ENCODE measurements around the gene RAD54L.

RAD54L gene

DNA sequence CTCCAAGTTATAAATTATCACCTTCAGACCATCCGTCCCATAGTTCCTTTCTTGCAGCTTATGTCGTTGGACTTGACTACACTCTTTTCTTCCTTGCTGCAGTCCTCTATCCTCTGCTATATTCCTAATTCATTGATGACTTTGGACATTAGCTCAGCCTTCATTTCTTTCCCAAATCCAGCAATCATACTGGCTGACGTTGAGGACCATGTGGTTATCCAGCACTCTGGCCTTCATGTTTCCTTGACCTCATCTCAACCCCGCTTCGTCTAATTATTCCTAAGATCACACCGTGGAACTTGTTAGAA is 27.4 kb downstream of the RAD54L start:
- no peaks in the 10 kb centered on the region for H3K4me1 ChIP-seq (ENCODE audit: control insufficient read depth, low read depth, low read length)
- no peaks in the 10 kb centered on the region for H3K27me3 ChIP-seq (ENCODE audit: control insufficient read depth, insufficient read depth, low read length)
- H3K9me3 ChIP-seq (ENCODE audit: control insufficient read depth, low read depth, low read length), result no peaks in the 10 kb centered on the region
- H3K4me3 ChIP-seq (ENCODE audit: low read length), result no peak overlapping the region
- H3K36me3 ChIP-seq (ENCODE audit: control insufficient read depth, low read depth, low read length), result peaks cover 94% of the 10 kb centered on the region
- H3K9ac ChIP-seq (ENCODE audit: low read length), result no peak overlapping the region
- H3K27ac ChIP-seq (ENCODE audit: low read length), result no peak overlapping the region

DNA sequence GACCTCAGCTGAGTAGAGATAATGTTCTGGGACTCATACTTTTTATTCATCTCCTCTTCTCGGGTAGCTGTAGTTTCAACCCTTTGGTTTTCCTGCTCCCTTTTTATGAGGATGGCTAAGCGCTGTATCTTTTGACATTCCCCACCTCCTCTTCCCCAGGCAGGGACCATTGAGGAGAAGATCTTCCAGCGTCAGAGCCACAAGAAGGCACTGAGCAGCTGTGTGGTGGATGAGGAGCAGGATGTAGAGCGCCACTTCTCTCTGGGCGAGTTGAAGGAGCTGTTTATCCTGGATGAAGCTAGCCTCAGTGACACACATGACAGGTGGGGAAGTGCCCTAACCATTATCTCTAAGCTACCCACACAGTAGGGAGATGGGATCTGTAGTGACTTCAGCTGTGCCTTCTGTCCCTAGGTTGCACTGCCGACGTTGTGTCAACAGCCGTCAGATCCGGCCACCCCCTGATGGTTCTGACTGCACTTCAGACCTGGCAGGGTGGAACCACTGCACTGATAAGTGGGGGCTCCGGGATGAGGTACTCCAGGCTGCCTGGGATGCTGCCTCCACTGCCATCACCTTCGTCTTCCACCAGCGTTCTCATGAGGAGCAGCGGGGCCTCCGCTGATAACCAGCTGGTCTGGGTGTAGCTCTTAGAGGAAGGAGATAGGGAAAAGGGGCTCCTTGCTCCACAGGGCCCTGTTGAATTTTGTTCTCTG is 30.3 kb downstream of the RAD54L start:
- no peak overlapping the region for H3K9ac ChIP-seq (ENCODE audit: low read length)
- H3K27me3 ChIP-seq (ENCODE audit: control insufficient read depth, insufficient read depth, low read length), result no peaks in the 10 kb centered on the region
- peaks cover 91% of the 10 kb centered on the region for H3K36me3 ChIP-seq (ENCODE audit: control insufficient read depth, low read depth, low read length)
- H3K4me3 ChIP-seq (ENCODE audit: low read length), result no peak overlapping the region
- no peaks in the 10 kb centered on the region for H3K4me1 ChIP-seq (ENCODE audit: control insufficient read depth, low read depth, low read length)
- no peaks in the 10 kb centered on the region for H3K9me3 ChIP-seq (ENCODE audit: control insufficient read depth, low read depth, low read length)
- H3K27ac ChIP-seq (ENCODE audit: low read length), result no peak overlapping the region

DNA sequence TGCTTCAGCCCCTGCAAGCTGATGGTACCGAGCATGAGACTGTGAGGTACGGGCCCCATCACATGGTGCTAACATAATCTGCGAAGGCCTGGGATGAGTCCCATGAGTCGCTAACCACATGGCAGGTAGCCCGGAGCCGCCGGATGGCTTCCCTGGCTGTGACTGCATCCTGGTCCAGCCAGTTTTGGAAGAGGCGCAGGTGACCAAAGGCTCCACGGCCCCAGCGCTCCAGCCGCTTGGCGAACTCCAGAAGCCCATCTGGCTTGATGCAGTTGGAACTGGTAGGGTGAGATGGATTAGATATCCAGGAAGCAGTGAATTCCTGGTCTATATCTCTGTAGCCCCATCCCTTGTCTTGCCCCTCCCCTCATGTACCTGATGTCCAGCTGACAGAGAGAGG is 31.2 kb downstream of the RAD54L start:
- H3K36me3 ChIP-seq (ENCODE audit: control insufficient read depth, low read depth, low read length), result peaks cover 81% of the 10 kb centered on the region
- H3K9me3 ChIP-seq (ENCODE audit: control insufficient read depth, low read depth, low read length), result no peaks in the 10 kb centered on the region
- H3K4me1 ChIP-seq (ENCODE audit: control insufficient read depth, low read depth, low read length), result no peaks in the 10 kb centered on the region
- H3K27me3 ChIP-seq (ENCODE audit: control insufficient read depth, insufficient read depth, low read length), result no peaks in the 10 kb centered on the region
- H3K4me3 ChIP-seq (ENCODE audit: low read length), result no peak overlapping the region
- no peak overlapping the region for H3K9ac ChIP-seq (ENCODE audit: low read length)
- H3K27ac ChIP-seq (ENCODE audit: low read length), result no peak overlapping the region

DNA sequence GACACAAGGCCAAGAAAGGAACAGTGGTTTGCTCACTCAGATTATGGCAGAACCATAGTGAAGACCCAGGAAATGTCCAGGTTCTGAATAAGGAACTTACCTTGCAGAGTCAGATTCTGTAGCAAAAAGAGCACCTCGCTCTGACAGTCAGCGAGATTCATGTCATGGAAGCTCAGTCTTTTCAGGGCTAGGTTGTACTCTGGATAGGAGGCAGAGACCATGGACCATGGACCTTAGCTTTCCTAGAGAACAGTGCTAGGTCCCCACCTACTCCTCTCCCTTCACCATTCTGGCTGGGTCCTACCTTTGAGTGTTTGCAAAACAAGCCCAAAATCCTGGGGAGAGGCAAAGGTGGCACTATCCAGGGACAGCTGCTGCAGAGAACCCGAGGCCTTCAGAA is 32.5 kb downstream of the RAD54L start:
- peaks cover 79% of the 10 kb centered on the region for H3K36me3 ChIP-seq (ENCODE audit: control insufficient read depth, low read depth, low read length)
- H3K27me3 ChIP-seq (ENCODE audit: control insufficient read depth, insufficient read depth, low read length), result no peaks in the 10 kb centered on the region
- H3K9ac ChIP-seq (ENCODE audit: low read length), result no peak overlapping the region
- H3K9me3 ChIP-seq (ENCODE audit: control insufficient read depth, low read depth, low read length), result no peaks in the 10 kb centered on the region
- H3K4me3 ChIP-seq (ENCODE audit: low read length), result no peak overlapping the region
- no peaks in the 10 kb centered on the region for H3K4me1 ChIP-seq (ENCODE audit: control insufficient read depth, low read depth, low read length)
- no peak overlapping the region for H3K27ac ChIP-seq (ENCODE audit: low read length)

DNA sequence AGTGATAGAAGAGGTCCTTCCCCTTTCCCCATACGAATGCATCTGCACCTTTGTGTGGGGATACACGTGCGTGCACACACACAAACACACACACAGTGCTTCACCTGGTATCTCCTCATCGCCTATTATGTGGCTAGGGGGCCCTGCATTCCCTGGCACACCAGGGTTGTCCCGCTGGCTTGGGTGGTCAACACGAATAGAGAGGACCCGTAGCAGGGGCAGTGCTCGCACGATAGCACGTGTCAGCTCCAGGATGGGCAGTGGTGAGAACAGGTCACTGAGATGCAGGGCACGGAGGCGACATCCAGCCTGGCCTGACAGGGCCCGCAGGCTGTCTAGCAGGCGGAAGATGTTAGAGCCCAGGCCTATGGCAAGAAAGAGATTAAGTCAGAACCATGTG is 33.5 kb downstream of the RAD54L start:
- no peak overlapping the region for H3K27ac ChIP-seq (ENCODE audit: low read length)
- H3K36me3 ChIP-seq (ENCODE audit: control insufficient read depth, low read depth, low read length), result peaks cover 73% of the 10 kb centered on the region
- H3K4me1 ChIP-seq (ENCODE audit: control insufficient read depth, low read depth, low read length), result no peaks in the 10 kb centered on the region
- H3K4me3 ChIP-seq (ENCODE audit: low read length), result no peak overlapping the region
- H3K9ac ChIP-seq (ENCODE audit: low read length), result no peak overlapping the region
- H3K9me3 ChIP-seq (ENCODE audit: control insufficient read depth, low read depth, low read length), result no peaks in the 10 kb centered on the region
- no peaks in the 10 kb centered on the region for H3K27me3 ChIP-seq (ENCODE audit: control insufficient read depth, insufficient read depth, low read length)

DNA sequence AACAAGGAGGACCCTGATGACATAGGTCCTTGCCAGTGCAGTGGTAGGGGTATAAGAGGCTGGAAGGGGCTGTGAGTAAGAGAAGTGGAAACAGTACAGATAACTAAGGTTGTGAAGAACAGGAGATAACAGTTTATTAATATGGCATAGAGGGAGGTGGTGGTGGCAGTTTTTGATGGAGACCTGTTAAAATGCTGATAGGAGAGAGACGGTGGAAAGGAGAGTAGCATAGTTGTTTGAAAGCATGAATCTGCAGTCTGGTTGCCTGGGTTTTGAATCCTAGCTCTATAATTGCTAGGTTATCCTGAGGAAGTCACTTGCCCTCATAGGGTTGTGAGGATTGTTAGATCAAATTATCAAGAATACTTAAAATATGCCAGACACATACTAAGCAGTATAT is 36.5 kb downstream of the RAD54L start:
- Histone ChIP-seq H3K9ac (ENCODE audit: low read length) (no peak overlapping the region), H3K4me3 (ENCODE audit: low read length) (no peak overlapping the region), H3K36me3 (ENCODE audit: control insufficient read depth, low read depth, low read length) (peaks cover 46% of the 10 kb centered on the region), H3K27ac (ENCODE audit: low read length) (no peak overlapping the region), H3K4me1 (ENCODE audit: control insufficient read depth, low read depth, low read length) (peaks cover 4% of the 10 kb centered on the region), H3K27me3 (ENCODE audit: control insufficient read depth, insufficient read depth, low read length) (no peaks in the 10 kb centered on the region), H3K9me3 (ENCODE audit: control insufficient read depth, low read depth, low read length) (no peaks in the 10 kb centered on the region)

DNA sequence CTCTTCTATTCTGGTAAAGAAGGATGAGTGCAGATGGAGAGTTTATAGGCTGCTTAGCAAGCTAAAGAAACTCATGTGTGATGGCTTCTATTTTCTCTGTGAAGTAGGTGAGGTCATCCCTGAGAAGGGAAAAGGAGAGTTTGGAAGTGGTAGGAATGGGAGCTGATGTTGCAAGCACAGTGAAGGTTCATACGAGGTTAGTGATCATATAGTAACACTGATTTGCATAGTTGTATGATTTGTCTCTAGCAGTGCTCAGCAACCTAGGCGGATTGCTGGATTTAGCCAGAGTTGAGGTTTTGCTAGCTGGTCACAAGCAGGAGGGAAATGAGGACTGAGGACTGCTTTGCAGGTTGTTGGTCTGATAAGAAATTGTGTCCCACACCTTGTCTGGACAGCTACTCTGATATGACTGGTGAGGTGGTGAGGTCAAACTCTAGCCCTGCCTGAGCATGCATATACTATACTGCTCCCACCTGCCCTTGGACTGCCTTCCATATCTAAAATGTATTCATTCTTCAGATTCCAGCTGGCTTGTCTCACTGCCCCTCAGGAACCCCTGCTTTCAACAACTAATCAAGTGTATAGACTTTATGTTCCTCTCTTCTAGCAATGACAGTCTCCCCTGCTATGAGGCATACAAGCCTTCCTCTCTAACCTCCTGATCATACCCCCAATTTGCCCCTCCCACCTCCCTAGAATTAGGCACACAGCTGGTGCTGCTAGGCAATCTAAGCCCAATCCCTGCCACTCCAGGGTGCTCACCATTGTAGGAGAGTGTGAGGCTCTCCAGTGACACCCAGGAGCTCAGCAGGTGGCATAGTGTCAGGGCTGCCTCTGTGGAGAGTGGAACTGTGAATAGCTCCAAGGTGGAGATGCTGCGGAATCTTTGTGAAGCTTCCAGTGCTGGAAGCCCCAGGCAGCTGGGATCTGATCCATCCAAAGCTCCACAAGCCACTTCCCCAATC is 37.3 kb downstream of the RAD54L start:
- Histone ChIP-seq H3K9me3 (ENCODE audit: control insufficient read depth, low read depth, low read length) (no peaks in the 10 kb centered on the region), H3K9ac (ENCODE audit: low read length) (no peak overlapping the region), H3K27ac (ENCODE audit: low read length) (no peak overlapping the region), H3K27me3 (ENCODE audit: control insufficient read depth, insufficient read depth, low read length) (no peaks in the 10 kb centered on the region), H3K4me1 (ENCODE audit: control insufficient read depth, low read depth, low read length) (peaks cover 4% of the 10 kb centered on the region), H3K4me3 (ENCODE audit: low read length) (no peak overlapping the region), H3K36me3 (ENCODE audit: control insufficient read depth, low read depth, low read length) (peaks cover 38% of the 10 kb centered on the region)

DNA sequence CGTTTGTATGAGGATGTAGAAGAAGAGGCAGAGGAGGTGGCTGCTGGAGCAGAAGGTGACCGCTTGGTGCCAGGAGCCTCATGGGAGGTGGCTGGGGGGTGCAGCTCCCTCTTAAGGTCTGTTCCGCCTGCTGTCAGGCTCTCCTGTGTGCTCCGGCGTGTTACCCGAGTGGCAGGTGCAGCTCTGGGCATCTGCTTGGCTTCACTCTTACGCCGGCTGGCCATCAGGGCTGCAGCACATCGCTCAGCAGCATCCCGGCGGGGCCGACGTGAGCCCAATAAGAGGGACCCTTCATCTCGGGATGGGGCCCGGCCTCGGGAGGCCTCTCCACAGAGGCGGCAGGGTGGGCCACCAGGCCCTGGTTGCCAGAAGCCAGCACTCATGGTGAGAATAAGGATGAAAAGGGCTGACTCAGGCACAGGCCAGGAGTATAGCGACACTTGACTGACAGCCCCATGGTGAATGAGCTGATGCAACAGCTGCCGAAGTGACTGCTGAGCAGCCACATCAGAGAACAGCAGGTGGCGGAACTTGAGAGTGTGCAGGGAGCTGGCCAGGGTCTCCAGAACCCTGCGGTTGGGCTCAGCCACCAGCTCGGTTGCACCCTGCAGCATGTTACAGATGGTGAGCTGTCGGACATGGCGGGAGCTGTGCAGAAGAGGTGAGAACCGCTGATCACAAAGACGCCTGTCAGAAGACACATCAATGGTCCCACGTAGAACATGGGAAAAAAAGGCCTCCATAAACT is 38.3 kb downstream of the RAD54L start:
- Histone ChIP-seq H3K9ac (ENCODE audit: low read length) (no peak overlapping the region), H3K4me1 (ENCODE audit: control insufficient read depth, low read depth, low read length) (peaks cover 4% of the 10 kb centered on the region), H3K27ac (ENCODE audit: low read length) (peak overlapping the region; percentile 43), H3K4me3 (ENCODE audit: low read length) (no peak overlapping the region), H3K9me3 (ENCODE audit: control insufficient read depth, low read depth, low read length) (no peaks in the 10 kb centered on the region), H3K36me3 (ENCODE audit: control insufficient read depth, low read depth, low read length) (peaks cover 28% of the 10 kb centered on the region), H3K27me3 (ENCODE audit: control insufficient read depth, insufficient read depth, low read length) (no peaks in the 10 kb centered on the region)

DNA sequence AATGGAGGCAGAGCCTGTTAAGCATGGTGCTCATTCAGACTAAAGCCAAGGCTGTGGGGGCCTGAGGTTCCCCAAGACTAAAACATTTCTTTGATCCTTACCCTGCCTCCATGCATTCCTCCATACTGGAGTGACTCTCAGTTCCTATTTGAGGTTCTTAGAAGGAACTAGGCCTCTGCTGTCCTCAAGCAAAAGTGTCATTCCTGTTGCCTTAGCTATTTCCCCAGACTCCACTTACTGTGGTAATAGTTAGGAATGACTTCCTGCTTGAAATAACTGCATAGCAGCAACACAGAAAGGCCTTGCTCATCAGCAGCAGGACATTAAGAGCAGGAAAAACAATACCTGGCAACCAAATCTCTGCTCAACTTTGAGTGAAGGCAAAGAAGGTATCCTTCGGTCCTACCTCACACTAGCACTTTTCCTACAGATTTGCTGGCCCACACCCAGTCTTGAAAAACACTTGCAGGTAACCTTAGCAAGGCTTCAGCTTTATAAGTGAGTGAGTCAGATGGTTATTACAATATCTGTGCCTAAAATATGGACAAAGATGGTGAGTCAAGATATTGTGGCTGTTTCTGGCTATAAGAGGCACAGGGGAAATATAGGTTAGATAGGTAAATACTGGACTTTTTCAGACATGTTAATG is 41.0 kb downstream of the RAD54L start:
- Histone ChIP-seq H3K27ac (ENCODE audit: low read length) (no peak overlapping the region), H3K36me3 (ENCODE audit: control insufficient read depth, low read depth, low read length) (peaks cover 15% of the 10 kb centered on the region), H3K4me1 (ENCODE audit: control insufficient read depth, low read depth, low read length) (peaks cover 4% of the 10 kb centered on the region), H3K9ac (ENCODE audit: low read length) (no peak overlapping the region), H3K4me3 (ENCODE audit: low read length) (no peak overlapping the region), H3K9me3 (ENCODE audit: control insufficient read depth, low read depth, low read length) (no peaks in the 10 kb centered on the region), H3K27me3 (ENCODE audit: control insufficient read depth, insufficient read depth, low read length) (no peaks in the 10 kb centered on the region)

DNA sequence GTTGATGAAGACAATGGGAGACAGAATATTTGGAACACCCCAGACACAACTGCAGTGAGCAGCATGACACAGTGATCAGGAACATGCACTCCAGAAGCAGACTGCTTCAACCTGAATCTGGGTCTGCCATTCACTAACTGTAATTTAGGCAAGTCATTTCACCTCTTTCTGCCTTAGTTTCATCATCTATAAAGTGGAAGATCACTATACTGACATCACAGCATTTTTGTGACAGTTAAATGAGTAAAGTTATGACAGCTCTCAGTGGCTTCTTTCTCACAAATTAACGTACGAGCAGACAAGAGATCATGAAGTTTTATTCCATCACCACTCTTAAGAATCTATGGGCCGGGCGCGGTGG is 41.6 kb downstream of the RAD54L start:
- no peak overlapping the region for H3K9ac ChIP-seq (ENCODE audit: low read length)
- H3K36me3 ChIP-seq (ENCODE audit: control insufficient read depth, low read depth, low read length), result peaks cover 14% of the 10 kb centered on the region
- no peak overlapping the region for H3K4me3 ChIP-seq (ENCODE audit: low read length)
- H3K27me3 ChIP-seq (ENCODE audit: control insufficient read depth, insufficient read depth, low read length), result no peaks in the 10 kb centered on the region
- H3K9me3 ChIP-seq (ENCODE audit: control insufficient read depth, low read depth, low read length), result no peaks in the 10 kb centered on the region
- no peak overlapping the region for H3K27ac ChIP-seq (ENCODE audit: low read length)
- H3K4me1 ChIP-seq (ENCODE audit: control insufficient read depth, low read depth, low read length), result peaks cover 4% of the 10 kb centered on the region

DNA sequence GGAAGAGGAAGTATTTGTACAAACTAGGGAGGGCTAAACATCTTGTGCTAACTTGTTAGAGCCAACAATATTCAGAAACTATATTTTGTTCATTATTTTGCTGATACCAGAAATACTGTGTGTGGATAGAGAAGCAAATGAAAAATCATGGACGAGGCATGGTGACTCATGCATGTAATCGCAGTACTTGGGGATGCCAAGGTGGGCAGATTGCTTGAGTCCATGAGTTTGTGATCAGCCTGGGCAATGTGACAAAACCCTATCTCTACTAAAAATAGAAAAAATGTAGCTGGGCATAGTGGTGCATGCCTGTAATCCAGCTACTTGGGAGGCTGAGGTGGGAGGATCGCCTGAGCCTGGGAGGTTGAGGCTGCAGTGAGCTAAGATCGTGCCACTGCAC is 42.4 kb downstream of the RAD54L start:
- Histone ChIP-seq H3K4me1 (ENCODE audit: control insufficient read depth, low read depth, low read length) (peaks cover 4% of the 10 kb centered on the region), H3K36me3 (ENCODE audit: control insufficient read depth, low read depth, low read length) (peaks cover 7% of the 10 kb centered on the region), H3K27me3 (ENCODE audit: control insufficient read depth, insufficient read depth, low read length) (no peaks in the 10 kb centered on the region), H3K4me3 (ENCODE audit: low read length) (no peak overlapping the region), H3K9ac (ENCODE audit: low read length) (no peak overlapping the region), H3K9me3 (ENCODE audit: control insufficient read depth, low read depth, low read length) (no peaks in the 10 kb centered on the region), H3K27ac (ENCODE audit: low read length) (no peak overlapping the region)
